Esophagus squamous epithelium (tissue), 4 donors: ENCODE results near the gene PRC1.

Source experiments
- CTCF ChIP-seq, 6 experiments: fragments of 450-650 bp in 4 of 6; fragments of 200-600 bp in 2 of 6; sonication (generic) in 2 of 6; IDR thresholded peaks; one replicate each; pipeline ENCODE4 v1.5.1; 2016 to 2019; ENCODE audit warnings: antibody characterized with exemption in 6 of 6, mild to moderate bottlenecking in 4 of 6, moderate library complexity in 4 of 6
- POLR2A ChIP-seq, 4 donors: fragments of 450-650 bp; IDR thresholded peaks; one replicate each; pipeline ENCODE4 v1.6.1; 2017; ENCODE audit warnings: antibody characterized with exemption in 4 of 4, mild to moderate bottlenecking in 4 of 4, moderate library complexity in 3 of 4

GRCh38 chr15:90946941-90947576 lies 47.3 kb downstream of the PRC1 start:
- no peak for TF ChIP-seq CTCF (IDR thresholded peaks at IDR 0.05)
- TF ChIP-seq POLR2A (IDR thresholded peaks at IDR 0.05), result no peak
